Astrocyte (in vitro differentiated cells and primary cell): ENCODE measurements around the gene ARHGEF10L.

ENCODE experiments used
- CTCF ChIP-seq: IDR thresholded peaks from 2 replicates; pipeline ENCODE4 v1.5.1; 2011; ENCODE audit warnings: low read depth, mild to moderate bottlenecking, inconsistent platforms, low read length, moderate library complexity; ENCODE audit not compliant: insufficient read depth
- EZH2 ChIP-seq: IDR thresholded peaks from 2 replicates; pipeline ENCODE4 v1.6.1; 2012; ENCODE audit warnings: mild to moderate bottlenecking, low read length, inconsistent platforms; ENCODE audit not compliant: insufficient read depth

DNA sequence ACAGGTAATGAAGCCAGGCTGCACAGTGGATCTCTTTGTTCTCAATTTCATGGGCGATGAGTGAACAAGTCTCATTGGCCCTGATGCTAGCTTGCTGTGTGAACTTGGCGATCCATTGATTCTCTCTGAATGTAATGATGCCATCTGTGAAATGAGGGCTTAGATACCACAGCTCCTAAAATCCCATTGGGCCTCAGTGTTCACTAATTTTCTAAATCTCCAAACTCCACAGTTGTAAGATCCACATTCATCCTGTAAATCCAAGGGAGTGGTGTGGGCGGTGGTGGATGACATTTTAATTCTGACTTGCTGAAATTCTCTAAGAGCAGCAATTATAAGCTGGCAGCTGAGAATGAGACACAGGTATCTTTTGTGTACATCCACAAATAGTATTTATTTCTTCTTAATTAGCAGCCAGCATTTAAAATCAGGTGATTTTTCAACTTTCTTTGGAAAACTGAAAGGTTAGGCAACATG, 206.0 kb downstream of the ARHGEF10L start:
- TF ChIP-seq CTCF (no peak), EZH2 (no peak)
